GM18907 (cell line): ENCODE measurements around the gene EPYC.
A peak's percentile ranks its signal among the peaks of the same experiment; 100 is the strongest.
"Not testable (repeated sequence)": the region's sequence is repeated elsewhere in the genome, so short reads cannot be mapped to it uniquely, and the experiment has no call there.

ENCODE experiments used
- ATAC-seq: cut with Tn5 transposase; IDR thresholded peaks from one replicate; pipeline ENCODE4 v1.9.1; 2021; ENCODE audit warnings: mild to moderate bottlenecking, moderate library complexity; ENCODE audit not compliant: unreplicated experiment

The EPYC gene

DNA sequence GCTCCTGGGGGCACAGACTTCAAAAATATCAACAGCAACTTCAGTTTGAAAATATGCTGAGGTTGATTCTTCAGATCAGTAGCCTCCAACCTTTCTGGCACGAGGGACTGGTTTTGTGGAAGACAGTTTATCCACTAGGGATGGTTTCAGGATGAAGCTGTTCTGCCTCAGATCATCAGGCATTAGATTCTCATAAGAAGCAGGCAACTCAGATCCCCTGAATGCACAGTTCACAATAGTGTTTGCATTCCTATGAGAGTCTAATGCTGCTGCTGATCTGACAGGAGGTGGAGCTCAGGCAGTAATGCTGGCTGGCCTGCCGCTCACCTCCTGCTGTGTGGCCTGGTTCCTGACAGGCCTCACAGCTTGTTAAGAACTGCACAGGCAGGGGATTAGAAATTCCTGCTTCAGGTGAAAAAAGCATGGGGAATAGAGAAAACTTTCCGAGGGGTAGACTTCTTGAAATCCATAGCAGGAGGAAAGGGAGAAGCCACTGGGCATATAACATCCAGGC, 12.8 kb downstream of the EPYC start:
- ATAC-seq = no peak

DNA sequence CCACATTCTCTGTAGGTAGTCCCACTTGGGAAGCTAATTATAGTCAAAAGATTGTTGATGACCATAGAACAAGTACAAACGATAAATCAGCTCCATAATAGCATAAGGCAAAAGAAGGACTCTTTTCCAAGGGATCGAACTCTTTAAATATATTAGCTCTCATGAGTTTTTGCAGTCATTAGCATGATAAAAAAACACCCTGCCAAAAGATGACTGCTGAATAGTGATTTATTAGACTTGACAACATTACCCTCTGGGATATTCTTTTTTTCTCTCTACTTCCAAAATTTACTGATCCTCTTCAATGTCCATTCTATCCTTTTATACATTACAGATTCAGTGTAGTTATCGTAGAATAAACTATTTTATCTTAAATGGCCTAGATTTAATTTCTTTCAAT, 14.2 kb downstream of the EPYC start:
- no peak for ATAC-seq

DNA sequence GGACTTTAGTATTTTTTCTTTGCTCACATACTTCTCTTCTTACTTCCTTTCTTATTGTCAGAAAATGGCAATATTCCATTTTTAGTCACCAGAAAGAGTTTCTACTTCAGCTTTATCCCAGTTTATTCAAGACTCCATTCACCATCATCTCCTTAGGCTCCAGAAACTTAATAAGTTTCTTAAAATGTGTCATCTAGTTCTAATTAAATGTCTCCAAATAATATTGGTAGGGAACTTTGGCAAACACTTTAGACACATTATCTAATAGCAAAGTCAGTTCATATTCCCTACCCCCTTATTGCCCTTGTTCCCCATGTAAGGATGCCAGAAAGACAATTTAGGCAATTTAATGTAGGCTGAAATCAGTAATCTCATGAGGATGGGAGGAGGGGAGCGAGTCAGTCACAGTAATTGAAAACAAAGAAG, 15.1 kb downstream of the EPYC start:
- ATAC-seq = no peak

DNA sequence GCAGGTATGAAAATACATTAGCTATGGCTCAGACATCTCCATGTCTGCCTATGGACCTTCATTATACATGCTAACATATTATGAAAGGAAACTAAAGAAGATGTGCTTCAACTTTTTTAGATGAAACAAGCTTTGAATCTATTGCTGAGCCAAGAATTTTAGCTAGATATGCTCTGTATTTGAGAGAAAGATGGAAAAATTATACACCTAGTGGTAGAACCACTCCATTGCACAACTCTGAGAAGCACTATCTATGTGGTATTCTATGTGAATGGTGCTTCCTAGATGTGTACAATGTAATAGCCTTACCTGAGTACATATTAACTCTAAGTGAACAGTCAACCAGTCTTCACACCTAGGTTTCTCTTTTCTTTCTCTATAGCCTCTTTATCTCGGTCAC, 17.3 kb downstream of the EPYC start:
- peak; percentile 65 for ATAC-seq

DNA sequence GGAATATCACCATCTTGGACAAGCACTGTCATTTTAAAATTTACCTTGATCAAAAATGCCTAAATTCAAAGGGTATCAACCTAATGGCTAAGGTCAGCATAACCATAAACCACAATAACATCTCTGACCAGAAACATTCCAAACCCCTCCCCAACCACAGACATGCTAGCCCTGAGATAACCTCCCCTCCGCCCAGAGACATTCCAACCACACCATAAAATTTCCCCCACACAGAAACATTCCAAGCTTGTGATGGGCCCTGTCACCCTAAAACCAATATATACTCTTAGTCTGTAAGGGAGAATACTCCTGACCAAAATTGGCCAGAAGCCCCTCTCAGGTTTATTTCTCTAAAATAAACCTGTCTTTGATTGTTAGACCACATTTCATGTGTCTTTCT, 17.7 kb downstream of the EPYC start:
- no peak for ATAC-seq

DNA sequence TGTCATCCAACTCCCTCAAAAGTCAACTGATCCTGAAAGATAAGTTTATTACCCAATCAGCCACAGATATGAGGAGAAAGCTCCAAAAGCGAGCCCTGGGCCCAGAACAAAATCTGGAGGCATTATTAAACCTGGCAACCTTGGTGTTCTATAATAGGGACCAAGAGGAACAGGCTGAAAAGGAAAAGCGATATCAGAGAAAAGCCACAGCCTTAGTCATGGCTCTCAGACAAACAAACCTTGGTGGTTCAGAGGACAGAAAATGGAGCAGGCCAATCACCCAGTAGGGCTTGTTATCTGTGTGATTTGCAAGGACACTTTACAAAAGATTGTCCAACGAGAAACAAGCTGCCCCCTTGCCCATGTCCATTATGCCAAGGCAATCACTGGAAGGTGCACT, 19.4 kb downstream of the EPYC start:
- not testable (repeated sequence) for ATAC-seq

DNA sequence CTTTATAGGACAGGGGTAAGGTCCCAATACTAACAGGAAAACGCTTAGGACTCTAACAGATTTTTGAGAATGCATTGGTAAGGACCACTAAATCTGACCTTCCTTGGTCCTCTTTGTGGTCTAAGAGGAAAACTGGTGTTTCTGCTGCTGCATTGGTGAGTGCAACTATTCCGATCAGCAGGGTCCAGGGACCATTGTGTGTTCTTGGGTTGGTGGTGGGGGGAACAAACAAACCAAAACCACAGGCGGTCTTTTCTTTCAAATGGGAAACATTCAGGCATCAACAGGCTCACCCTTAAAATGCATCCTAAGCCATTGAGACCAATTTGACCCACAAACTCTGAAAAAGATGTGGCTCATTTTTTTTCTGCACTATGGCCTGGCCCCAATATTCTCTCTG, 20.7 kb downstream of the EPYC start:
- ATAC-seq = no peak

DNA sequence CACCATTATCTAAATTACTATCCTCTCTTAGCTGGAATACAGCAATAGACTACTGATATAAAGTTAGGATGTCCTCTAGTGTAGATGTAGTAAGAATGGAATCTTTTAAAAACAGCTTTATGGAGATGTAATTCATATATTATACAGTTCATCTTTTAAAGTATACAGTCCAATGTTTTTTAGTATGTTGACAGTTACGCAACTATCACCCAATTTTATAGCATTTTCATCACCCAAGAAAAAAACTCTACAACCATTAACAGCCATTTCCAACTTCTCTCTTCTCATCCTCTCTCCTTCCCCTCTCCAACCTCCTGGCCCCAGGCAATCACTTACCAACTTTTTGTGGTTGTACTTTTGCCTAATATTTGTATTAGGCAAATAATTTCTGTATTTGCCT, 22.6 kb downstream of the EPYC start:
- no peak for ATAC-seq

DNA sequence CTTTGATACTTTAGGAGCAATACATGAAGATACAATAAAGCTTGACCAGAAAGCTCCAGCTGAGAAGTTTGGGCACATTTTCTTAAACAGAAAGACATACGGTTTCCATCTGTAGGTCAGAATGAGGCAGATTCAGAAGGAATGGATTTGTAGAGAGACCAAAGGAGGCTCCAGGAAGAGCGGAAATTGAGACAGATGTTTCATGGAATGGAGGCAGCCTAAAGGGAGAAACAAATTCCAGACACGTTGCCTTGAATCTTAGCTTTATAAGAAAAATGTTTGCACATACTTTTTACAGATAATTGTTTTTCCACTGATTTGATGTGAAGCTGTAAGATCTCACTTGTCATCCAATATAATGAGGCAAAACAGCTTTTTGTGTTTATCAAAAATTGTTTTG, 24.8 kb downstream of the EPYC start:
- ATAC-seq = no peak

DNA sequence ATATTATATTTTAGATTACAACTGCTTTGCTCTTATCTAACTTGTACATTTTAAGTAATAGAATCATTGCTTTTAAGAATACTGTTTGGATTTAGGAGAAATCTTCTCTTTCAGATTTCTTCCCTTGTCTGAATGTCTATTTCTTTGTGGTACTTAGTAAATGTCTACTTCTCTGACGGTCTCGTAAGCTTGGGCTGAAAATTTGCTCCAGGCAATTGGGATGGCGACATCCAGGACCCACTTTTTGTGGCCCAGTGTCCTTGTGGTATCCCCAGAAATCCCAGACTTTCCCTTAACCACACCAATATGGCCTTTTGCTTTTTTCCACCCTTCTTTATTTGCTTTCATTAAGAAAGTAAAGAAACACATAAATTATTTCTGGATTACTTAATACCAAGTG, 25.8 kb downstream of the EPYC start:
- no peak for ATAC-seq

DNA sequence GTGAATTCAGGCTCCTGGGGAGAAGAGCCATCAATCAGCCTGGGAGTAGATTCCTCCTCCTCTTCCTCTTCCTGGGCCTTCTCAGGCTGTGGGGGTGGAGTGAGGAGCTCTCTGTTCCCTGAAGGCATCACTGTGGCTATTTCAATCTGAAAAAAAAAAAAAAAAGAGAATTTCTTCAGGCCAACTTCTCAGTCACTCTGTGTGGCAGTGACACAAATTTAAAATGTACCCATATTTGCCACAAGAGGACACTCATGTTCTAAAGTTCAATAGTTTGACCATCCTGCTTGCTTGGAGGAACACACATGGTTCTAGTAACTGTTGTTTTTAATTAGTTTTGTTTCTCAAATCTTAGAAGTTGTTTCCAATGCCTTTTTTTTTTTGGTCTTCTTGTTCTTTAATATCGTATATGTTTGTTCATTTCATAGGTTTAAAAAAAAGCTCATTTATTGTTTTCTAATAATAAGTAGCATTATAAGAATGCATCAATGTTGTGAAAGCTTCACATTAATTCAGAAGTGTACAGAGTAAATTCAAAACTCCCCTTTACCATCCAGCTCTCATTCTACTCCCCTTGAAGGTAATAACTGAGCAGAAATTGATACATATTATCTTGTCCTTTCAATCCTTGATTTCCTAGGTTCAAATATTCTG, 26.5 kb downstream of the EPYC start:
- peak; percentile 97 for ATAC-seq

DNA sequence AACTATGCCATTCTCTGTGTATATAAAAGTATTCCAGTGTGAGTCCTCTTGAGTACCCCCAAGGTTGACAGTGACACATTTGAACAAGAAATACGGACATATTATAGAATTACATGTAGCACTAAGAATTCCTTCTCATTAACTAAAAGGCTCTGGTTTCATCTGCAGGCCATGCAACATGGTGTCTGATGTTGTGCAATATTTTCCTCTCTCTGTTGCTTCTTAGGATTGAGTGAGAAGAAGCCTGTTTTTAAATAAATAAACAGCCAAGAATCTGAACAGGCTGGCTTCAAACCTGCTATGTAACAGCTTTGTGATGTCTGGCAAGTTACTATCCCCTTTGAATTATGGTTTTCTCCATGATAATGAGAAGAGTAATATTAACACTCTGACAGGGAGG, 27.5 kb downstream of the EPYC start:
- ATAC-seq = no peak

DNA sequence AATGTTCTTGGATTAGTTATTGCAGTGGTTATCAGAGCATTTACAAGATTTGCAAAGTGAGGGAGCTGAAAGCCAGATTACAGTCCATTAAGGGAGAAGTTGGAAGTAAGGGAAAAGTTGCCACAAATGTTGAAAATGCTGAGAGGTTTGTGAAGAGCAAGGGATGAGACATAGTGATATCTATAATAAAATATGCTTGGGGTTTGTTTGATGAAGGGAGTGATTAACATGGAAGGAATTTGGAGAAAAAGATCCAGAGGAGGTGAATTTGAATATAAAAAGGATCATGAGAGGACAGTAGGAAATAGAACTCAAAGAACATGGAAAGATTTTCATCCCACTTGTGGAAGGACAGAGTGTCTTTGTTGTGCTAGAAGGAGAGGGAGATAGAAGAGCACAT, 30.5 kb downstream of the EPYC start:
- no peak for ATAC-seq

DNA sequence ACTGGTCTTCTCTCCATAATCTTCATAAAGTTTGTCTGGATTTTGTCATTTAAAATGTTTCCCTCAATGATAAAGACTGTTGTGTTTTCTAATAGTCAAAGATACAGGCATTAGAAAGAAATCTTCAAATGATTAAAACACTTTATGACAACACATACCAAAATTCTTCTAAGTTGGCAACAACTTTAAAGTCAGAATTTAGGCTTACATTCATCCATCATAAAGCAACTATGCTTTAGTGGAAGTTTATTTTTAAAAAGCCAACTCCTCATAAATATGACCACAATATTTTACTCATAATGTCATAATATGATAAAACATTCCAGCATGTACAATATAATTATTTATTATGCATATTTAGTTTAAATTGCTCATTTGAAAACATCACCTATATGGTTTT, 32.5 kb downstream of the EPYC start:
- no peak for ATAC-seq

DNA sequence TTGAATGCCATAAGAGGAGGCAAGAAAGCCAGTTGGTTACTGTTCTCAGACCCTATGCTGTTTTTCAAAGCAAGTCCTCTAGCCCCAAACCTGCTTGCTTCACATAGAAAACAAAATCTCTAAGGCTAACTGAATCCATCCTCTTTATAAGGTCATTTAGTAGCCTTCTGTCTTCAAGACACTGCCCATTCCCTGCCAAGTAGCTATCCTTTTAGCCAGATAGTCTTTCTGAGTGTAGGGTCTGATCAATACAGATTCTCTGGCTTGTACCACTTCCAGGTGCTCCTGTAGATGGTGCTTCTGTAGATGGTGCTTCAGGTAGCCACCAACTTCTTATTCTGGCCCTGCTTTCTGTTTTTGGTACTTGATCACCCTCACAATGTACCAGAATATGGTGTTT, 33.9 kb downstream of the EPYC start:
- no peak for ATAC-seq

DNA sequence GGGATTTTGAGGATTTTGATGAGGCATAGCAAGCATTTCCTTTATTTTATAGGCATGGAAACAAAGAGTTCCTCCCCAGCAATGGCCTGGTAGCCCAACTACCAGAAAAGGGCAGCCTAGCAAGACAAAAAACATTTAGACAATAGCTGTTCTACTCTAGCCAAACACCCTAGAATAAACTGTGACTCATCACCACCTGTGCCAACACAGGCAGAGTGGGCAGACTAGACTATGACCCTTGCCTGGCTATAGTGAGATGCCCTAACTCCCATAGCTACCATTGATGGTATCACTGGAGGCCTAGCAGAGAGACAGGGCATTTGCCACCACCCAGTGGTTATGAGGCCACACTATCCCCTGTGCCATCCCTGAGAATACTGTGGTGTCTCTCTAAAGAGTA, 34.3 kb downstream of the EPYC start:
- ATAC-seq = no peak

DNA sequence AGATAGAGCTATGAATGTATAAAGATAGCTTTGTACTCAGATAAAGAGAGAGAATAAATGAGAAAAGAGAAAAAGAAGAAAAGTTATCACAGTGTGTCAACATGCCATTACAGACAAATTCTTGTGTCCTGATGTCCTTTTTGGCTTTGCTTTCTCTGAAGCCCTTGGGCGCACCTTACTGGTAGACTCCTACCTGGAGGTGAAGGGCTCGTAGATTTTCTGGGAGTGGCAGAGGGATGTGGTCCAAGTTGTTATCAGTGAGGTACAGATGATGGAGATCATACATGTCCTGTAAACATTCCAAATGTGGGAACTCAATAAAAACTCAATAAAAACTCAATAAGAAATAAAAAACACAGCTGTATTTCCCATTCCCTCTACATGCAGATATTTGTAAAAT, 34.9 kb downstream of the EPYC start:
- ATAC-seq = no peak

DNA sequence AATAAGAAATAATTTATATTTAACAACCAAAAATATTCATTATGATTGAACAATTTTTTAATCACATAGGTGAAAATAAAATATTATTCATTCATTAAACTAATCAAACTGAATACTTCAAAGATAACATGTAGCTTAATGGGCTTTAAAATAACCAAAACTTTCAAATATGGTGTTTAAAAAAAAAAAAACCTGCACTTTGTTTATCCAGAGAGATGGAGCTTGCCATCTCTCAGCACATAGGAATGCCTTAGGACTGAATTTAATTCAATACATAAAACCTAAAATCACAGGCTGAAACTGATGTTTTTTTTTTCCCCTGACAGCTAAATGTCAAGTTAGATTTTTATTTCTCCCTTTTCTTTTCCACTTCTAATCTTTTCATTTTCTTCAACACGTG, 35.4 kb downstream of the EPYC start:
- ATAC-seq = no peak

DNA sequence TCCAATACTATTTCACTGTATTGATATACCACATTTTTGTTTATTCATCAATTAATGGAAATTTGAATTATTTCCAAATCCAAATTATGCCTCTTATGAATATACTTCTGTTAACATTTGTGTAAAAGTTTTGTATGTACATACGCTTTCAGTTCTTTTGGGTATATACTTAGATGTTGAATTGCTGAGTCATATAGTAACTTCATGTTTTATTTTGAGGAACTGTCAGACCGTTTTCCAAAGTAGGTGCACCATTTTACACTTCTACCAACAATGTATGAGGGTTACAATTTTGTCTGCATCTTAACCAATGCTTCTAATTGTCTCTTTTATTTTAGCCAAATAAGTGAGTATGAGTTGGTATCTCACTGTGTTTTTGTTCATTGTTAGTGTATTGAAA, 39.6 kb downstream of the EPYC start:
- no peak for ATAC-seq

DNA sequence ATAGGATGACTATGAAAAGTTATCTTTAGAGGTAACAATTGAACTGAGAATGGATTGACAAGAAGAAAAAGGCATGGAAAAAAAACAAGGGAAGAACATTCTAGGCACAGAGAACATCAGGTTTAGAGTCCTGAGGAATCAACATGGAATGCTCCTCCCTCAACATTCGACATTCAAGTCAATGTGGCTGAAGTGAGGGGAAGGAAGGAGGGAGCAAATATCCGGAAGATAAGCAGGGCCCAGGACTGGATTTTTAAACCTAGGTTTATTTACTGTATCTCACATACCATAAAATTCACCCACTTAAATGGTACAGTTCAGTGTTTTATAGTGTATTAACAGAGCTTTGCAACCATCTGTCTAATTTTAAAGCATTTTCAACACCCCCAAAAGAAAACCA, 40.2 kb downstream of the EPYC start:
- no peak for ATAC-seq

DNA sequence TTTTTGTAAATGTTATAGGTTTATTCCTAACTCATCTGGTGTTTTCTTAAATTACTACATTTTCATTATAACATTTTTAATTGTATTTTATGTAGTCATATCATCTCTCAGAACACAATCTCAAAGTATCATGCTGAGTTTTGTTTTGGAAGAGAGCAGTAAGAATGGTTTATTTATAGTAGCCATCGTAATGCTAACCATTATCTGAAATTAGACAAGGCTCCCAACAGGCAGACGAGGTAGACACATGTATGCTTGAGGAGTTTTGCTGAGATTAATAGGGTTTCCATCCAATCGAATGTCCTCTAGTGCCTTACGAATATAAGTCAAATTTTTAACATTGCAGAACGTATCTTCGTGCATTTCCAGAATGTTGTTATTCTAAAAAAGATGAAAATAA, 40.8 kb downstream of the EPYC start:
- ATAC-seq = no peak

DNA sequence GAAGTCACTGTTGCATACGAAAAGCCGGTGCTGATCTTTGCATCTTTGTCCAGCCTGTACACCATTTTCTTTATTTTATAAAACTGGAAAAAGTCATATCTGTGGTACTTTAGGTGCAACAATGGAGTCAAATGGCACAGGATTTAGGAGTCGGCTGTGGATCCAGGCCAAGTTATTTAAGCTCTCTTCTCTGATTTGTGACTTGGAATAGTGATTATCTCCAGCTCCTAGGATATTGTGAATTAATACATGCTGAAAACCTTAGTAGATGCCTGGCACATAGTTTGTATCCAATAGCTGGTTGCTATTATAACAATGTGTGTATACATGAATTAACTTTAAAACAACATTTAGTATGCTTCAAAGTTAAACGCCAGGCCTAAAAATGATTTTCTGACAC, 43.6 kb downstream of the EPYC start:
- no peak for ATAC-seq

DNA sequence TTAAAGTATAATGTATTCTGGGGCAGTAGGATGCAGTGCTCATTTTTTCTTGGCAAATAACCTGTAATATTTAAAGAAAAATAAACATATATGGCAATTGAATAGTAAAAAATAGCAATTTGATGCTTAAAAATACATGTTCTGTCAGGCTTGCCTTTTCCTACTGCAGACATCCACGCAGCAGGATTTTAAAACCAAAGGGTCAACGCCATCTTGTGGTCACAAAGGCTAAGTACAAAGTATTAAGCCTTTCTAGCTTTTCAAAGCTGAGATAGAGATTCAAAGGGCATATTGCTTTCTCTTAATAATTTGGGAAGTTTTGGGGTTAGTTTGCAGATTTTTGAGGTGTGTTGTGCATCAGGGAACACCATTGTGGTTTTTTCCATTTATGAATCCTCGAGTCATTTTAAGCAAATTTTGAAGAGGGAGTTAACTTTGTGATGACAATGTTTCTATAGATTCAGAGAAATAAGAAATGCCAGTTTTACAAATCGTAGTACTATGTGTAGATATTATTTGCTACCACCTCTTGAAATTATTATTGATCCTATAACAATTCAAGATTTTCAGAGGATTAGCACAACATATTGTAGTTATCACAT, 45.1 kb downstream of the EPYC start:
- peak; percentile 87 for ATAC-seq
